K562 (cell line): Measurements from ENCODE around the gene PARP9. TPM values are rescaled to one million over a fixed set of nuclear protein-coding genes. Genes with fewer than 3 reads are reported as not detected.

Experiments
- BRF2 ChIP-seq: IDR thresholded peaks from 3 replicates; pipeline ENCODE4 v1.6.1; 2011; ENCODE audit warnings: borderline replicate concordance, mild to moderate bottlenecking; ENCODE audit not compliant: insufficient read length, insufficient read depth
- ELF4 ChIP-seq: fragments of 450-650 bp; formaldehyde crosslinking; IDR thresholded peaks from 2 replicates; pipeline ENCODE4 v1.4.0; 2022; ENCODE audit warnings: missing genetic modification characterization
- ELK3 ChIP-seq: fragments of 450-650 bp; formaldehyde crosslinking; IDR thresholded peaks from 2 replicates; pipeline ENCODE4 v1.4.0; 2020; ENCODE audit warnings: mild to moderate bottlenecking
- HOMEZ ChIP-seq: fragments of 250-450 bp; sonication (Bioruptor Pico); IDR thresholded peaks from 2 replicates; pipeline ENCODE4 v1.4.0; 2020; ENCODE audit warnings: mild to moderate bottlenecking, moderate library complexity
- MIER1 ChIP-seq: fragments of 450-650 bp; IDR thresholded peaks from 2 replicates; pipeline ENCODE4 v1.6.1; 2016; ENCODE audit warnings: antibody characterized with exemption, mild to moderate bottlenecking, low read depth
- REST ChIP-seq, 2 experiments: fragments of 450-650 bp; formaldehyde crosslinking in 1 of 2; IDR thresholded peaks; 2 replicates each; pipeline versions ENCODE4 v1.4.0 to v1.6.1; 2014 to 2020; ENCODE audit warnings: mild to moderate bottlenecking in 2 of 2, borderline replicate concordance in 1 of 2, low read depth in 1 of 2
- STAT5A ChIP-seq: IDR thresholded peaks from 2 replicates; pipeline ENCODE4 v1.6.1; 2012; ENCODE audit warnings: low read length, inconsistent platforms, borderline replicate concordance
- ZKSCAN1 ChIP-seq: fragments of 150-350 bp; IDR thresholded peaks from 2 replicates; pipeline ENCODE4 v1.6.1; 2016; ENCODE audit warnings: low read depth, low read length
- polyA plus RNA-seq, 8 experiments: library from polyadenylated mRNA; depleted of rRNA in 4 of 8; stranded (reverse) in 5 of 8; unstranded in 3 of 8; fragments of >200 nt; fragmentation: Nextera tagmentation in 2 of 8; fragmentation: Illumina TruSeq in 1 of 8; extraction: Ambion mirVana in 2 of 8; extraction: Trizol in 1 of 8; gene quantifications; 2 replicates each; pipeline versions ENCODE4 v1.2.1 to v1.2.3, GENCODE V29; 2011 to 2014; ENCODE audit warnings: inconsistent platforms in 1 of 8, missing spikeins in 1 of 8
- total RNA-seq, 7 experiments: library from RNA; depleted of rRNA in 6 of 7; stranded (reverse); fragments of >200 nt in 6 of 7; fragmentation: Illumina TruSeq in 2 of 7; extraction: Trizol in 2 of 7; gene quantifications; 2 replicates each; pipeline versions ENCODE4 v1.2.1 to v1.2.3, GENCODE V29; 2011 to 2021; ENCODE audit warnings: low replicate concordance in 1 of 7

Gene PARP9
- total and polyA plus RNA-seq, 9 of the 15 experiments (the other 6 are each of a cell fraction or from before 2014, with no cell fraction given), result 2.1 to 4.8 (median 3.4) TPM

- TF ChIP-seq HOMEZ (CRISPR knock-in tag), result no peak
- no peak for TF ChIP-seq BRF2
- no peak for TF ChIP-seq MIER1
- TF ChIP-seq ELK3 (CRISPR knock-in tag), result no peak
- no peak for TF ChIP-seq ZKSCAN1
- TF ChIP-seq REST (IDR thresholded peaks at IDR 0.05; ENCODE audit: borderline replicate concordance), result no peak
- no peak for TF ChIP-seq REST (CRISPR knock-in tag; IDR thresholded peaks at IDR 0.05; ENCODE audit: low read depth)
- no peak for TF ChIP-seq ELF4 (CRISPR knock-in tag)
- TF ChIP-seq STAT5A, result no peak
Observed at GRCh38 chr3:122562923-122563716, 980 bp downstream of the PARP9 start (continued).
